Measurements from ENCODE around the gene UGT1A6. TPM values are rescaled to one million over a fixed set of nuclear protein-coding genes. Genes with fewer than 3 reads are reported as not detected.

UGT1A6 gene
- total RNA-seq, 5 donors from 2014 or later (not counting 1 experiment from before 2014, with no cell fraction given): 0.32 TPM; not detected in 4

GRCh38 chr2:233793465-233794127 lies 100.9 kb downstream of the UGT1A6 start:
- CTCF ChIA-PET: no interaction called here
- no peak overlapping the region for H3K4me3 Mint-ChIP-seq
- Histone ChIP-seq H3K27me3 (replicated peaks in 1 of 2; ENCODE audit: control insufficient read depth in 2 of 2, extremely low read depth in 1 of 2, insufficient read depth in 2 of 2, low read length in 1 of 2) (peaks cover 0 to 10% of the 10 kb centered on the region in 2 experiments), H3K4me1 (ENCODE audit: control insufficient read depth in 1 of 2, extremely low read depth in 1 of 2, insufficient read depth in 2 of 2, low read length in 2 of 2) (no peaks in the 10 kb centered on the region), H3K9me3 (no peaks in the 10 kb centered on the region), H3K27ac (ENCODE audit: low read length) (no peak overlapping the region), H3K4me3 (ENCODE audit: control insufficient read depth in 1 of 2, extremely low read depth in 1 of 2, low read length in 1 of 2) (no peak overlapping the region), H3K36me3 (ENCODE audit: control insufficient read depth in 2 of 2, extremely low read depth in 1 of 2, insufficient read depth in 1 of 2, low read length in 1 of 2) (no peaks in the 10 kb centered on the region)
- ATAC-seq (replicated peaks in 1 of 4): no peak
- H3K36me3 Mint-ChIP-seq: no peaks in the 10 kb centered on the region
- H3K4me1 Mint-ChIP-seq: no peaks in the 10 kb centered on the region
- H3K27me3 Mint-ChIP-seq: peaks cover 3 to 6% of the 10 kb centered on the region in 2 donors
- no peak for DNase-seq
- no peak overlapping the region for H3K27ac Mint-ChIP-seq
- H3K9me3 Mint-ChIP-seq: no peaks in the 10 kb centered on the region
- 80% methylated on average over 11 of the region's 18 CpGs for WGBS (ENCODE audit: insufficient coverage)
- POLR2A ChIA-PET: no interaction called here

GRCh38 chr2:233794128-233794658 lies 101.5 kb downstream of the UGT1A6 start:
- POLR2A ChIA-PET: no interaction called here
- no peak for ATAC-seq (replicated peaks in 1 of 4)
- H3K9me3 Mint-ChIP-seq: no peaks in the 10 kb centered on the region
- no peak for DNase-seq
- WGBS (ENCODE audit: insufficient coverage): 80% methylated on average over 17 of the region's 17 CpGs
- Histone ChIP-seq H3K9me3 (no peaks in the 10 kb centered on the region), H3K4me3 (ENCODE audit: control insufficient read depth in 1 of 2, extremely low read depth in 1 of 2, low read length in 1 of 2) (no peak overlapping the region), H3K4me1 (ENCODE audit: control insufficient read depth in 1 of 2, extremely low read depth in 1 of 2, insufficient read depth in 2 of 2, low read length in 2 of 2) (no peaks in the 10 kb centered on the region), H3K36me3 (ENCODE audit: control insufficient read depth in 2 of 2, extremely low read depth in 1 of 2, insufficient read depth in 1 of 2, low read length in 1 of 2) (no peaks in the 10 kb centered on the region), H3K27ac (ENCODE audit: low read length) (no peak overlapping the region), H3K27me3 (replicated peaks in 1 of 2; ENCODE audit: control insufficient read depth in 2 of 2, extremely low read depth in 1 of 2, insufficient read depth in 2 of 2, low read length in 1 of 2) (peaks cover 0 to 14% of the 10 kb centered on the region in 2 experiments)
- no peak overlapping the region for H3K27ac Mint-ChIP-seq
- no peaks in the 10 kb centered on the region for H3K36me3 Mint-ChIP-seq
- no peaks in the 10 kb centered on the region for H3K4me1 Mint-ChIP-seq
- CTCF ChIA-PET: no interaction called here
- peaks cover 3 to 6% of the 10 kb centered on the region in 2 donors for H3K27me3 Mint-ChIP-seq
- no peak overlapping the region for H3K4me3 Mint-ChIP-seq

GRCh38 chr2:233795735-233796171 lies 103.1 kb downstream of the UGT1A6 start:
- no peaks in the 10 kb centered on the region for H3K4me1 ChIP-seq (ENCODE audit: control insufficient read depth in 1 of 2, extremely low read depth in 1 of 2, insufficient read depth in 2 of 2, low read length in 2 of 2)
- Mint-ChIP-seq H3K4me3 (no peak overlapping the region), H3K27ac (no peak overlapping the region), H3K4me1 (no peaks in the 10 kb centered on the region), H3K27me3 (peaks cover 3 to 6% of the 10 kb centered on the region in 2 donors), H3K36me3 (no peaks in the 10 kb centered on the region), H3K9me3 (peaks cover 0 to 5% (median 0%) of the 10 kb centered on the region in 3 donors)
- H3K27ac ChIP-seq (ENCODE audit: low read length): no peak overlapping the region
- ChIA-PET CTCF (no interaction called here), POLR2A (interaction anchor here in 1 of 2 donors (0.5 kb wide), 1 partner anchor 190 kb away, joined by 3 read pairs; no protein-coding TSS in a partner anchor)
- WGBS (ENCODE audit: insufficient coverage): 85% methylated on average over 13 of the region's 13 CpGs
- no peaks in the 10 kb centered on the region for H3K9me3 ChIP-seq
- H3K27me3 ChIP-seq (replicated peaks in 1 of 2; ENCODE audit: control insufficient read depth in 2 of 2, extremely low read depth in 1 of 2, insufficient read depth in 2 of 2, low read length in 1 of 2): peaks cover 0 to 17% of the 10 kb centered on the region in 2 experiments
- no peak overlapping the region for H3K4me3 ChIP-seq (ENCODE audit: control insufficient read depth in 1 of 2, extremely low read depth in 1 of 2, low read length in 1 of 2)
- peak in 1 of 35 experiments; percentile 9 for DNase-seq
- no peak for ATAC-seq (replicated peaks in 1 of 4)
- H3K36me3 ChIP-seq (ENCODE audit: control insufficient read depth in 2 of 2, extremely low read depth in 1 of 2, insufficient read depth in 1 of 2, low read length in 1 of 2): no peaks in the 10 kb centered on the region

- Mint-ChIP-seq H3K36me3 (no peaks in the 10 kb centered on the region), H3K27ac (no peak overlapping the region), H3K27me3 (peaks cover 3 to 6% of the 10 kb centered on the region in 2 donors), H3K9me3 (peaks cover 0 to 5% (median 0%) of the 10 kb centered on the region in 3 donors), H3K4me1 (no peaks in the 10 kb centered on the region), H3K4me3 (no peak overlapping the region)
- no peaks in the 10 kb centered on the region for H3K9me3 ChIP-seq
- no peak overlapping the region for H3K27ac ChIP-seq (ENCODE audit: low read length)
- H3K4me3 ChIP-seq (ENCODE audit: control insufficient read depth in 1 of 2, extremely low read depth in 1 of 2, low read length in 1 of 2): no peak overlapping the region
- no peak for DNase-seq
- CTCF ChIA-PET: no interaction called here
- no peaks in the 10 kb centered on the region for H3K36me3 ChIP-seq (ENCODE audit: control insufficient read depth in 2 of 2, extremely low read depth in 1 of 2, insufficient read depth in 1 of 2, low read length in 1 of 2)
- POLR2A ChIA-PET: interaction anchor here in 1 of 2 donors (0.5 kb wide), 1 partner anchor 189 kb away, joined by 3 read pairs; no protein-coding TSS in a partner anchor
- peaks cover 0 to 17% of the 10 kb centered on the region in 2 experiments for H3K27me3 ChIP-seq (replicated peaks in 1 of 2; ENCODE audit: control insufficient read depth in 2 of 2, extremely low read depth in 1 of 2, insufficient read depth in 2 of 2, low read length in 1 of 2)
- ATAC-seq (replicated peaks in 1 of 4): no peak
- no peaks in the 10 kb centered on the region for H3K4me1 ChIP-seq (ENCODE audit: control insufficient read depth in 1 of 2, extremely low read depth in 1 of 2, insufficient read depth in 2 of 2, low read length in 2 of 2)
- 92% methylated on average over 3 of the region's 9 CpGs for WGBS (ENCODE audit: insufficient coverage)
Observed at GRCh38 chr2:233796254-233796653, 103.6 kb downstream of the UGT1A6 start.

GRCh38 chr2:233798335-233799086 lies 105.8 kb downstream of the UGT1A6 start:
- WGBS (ENCODE audit: insufficient coverage): 75% methylated on average over 11 of the region's 14 CpGs

GRCh38 chr2:233799087-233799665 lies 106.5 kb downstream of the UGT1A6 start:
- 42% methylated on average over 6 of the region's 7 CpGs for WGBS (ENCODE audit: insufficient coverage)
- no peak overlapping the region for H3K4me3 Mint-ChIP-seq
- DNase-seq: peak in 1 of 35 experiments; percentile 21
- ATAC-seq (replicated peaks in 1 of 4): no peak
- Histone ChIP-seq H3K27me3 (replicated peaks in 1 of 2; ENCODE audit: control insufficient read depth in 2 of 2, extremely low read depth in 1 of 2, insufficient read depth in 2 of 2, low read length in 1 of 2) (peaks cover 0 to 34% of the 10 kb centered on the region in 2 experiments), H3K4me3 (ENCODE audit: control insufficient read depth in 1 of 2, extremely low read depth in 1 of 2, low read length in 1 of 2) (no peak overlapping the region), H3K4me1 (ENCODE audit: control insufficient read depth in 1 of 2, extremely low read depth in 1 of 2, insufficient read depth in 2 of 2, low read length in 2 of 2) (no peaks in the 10 kb centered on the region), H3K36me3 (ENCODE audit: control insufficient read depth in 2 of 2, extremely low read depth in 1 of 2, insufficient read depth in 1 of 2, low read length in 1 of 2) (no peaks in the 10 kb centered on the region), H3K9me3 (no peaks in the 10 kb centered on the region), H3K27ac (ENCODE audit: low read length) (no peak overlapping the region)
- ChIA-PET POLR2A (interaction anchor here in 1 of 2 donors (0.8 kb wide), 1 partner anchor 29 kb away, joined by 3 read pairs; no protein-coding TSS in a partner anchor), CTCF (no interaction called here)
- no peaks in the 10 kb centered on the region for H3K36me3 Mint-ChIP-seq
- peaks cover 0 to 5% (median 0%) of the 10 kb centered on the region in 3 donors for H3K9me3 Mint-ChIP-seq
- H3K27me3 Mint-ChIP-seq: peaks cover 9 to 20% of the 10 kb centered on the region in 2 donors
- H3K4me1 Mint-ChIP-seq: no peaks in the 10 kb centered on the region
- H3K27ac Mint-ChIP-seq: no peak overlapping the region

More at GRCh38 chr2:233798335-233799086, 105.8 kb downstream of the UGT1A6 start:
- Histone ChIP-seq H3K4me3 (ENCODE audit: control insufficient read depth in 1 of 2, extremely low read depth in 1 of 2, low read length in 1 of 2) (no peak overlapping the region), H3K27ac (ENCODE audit: low read length) (no peak overlapping the region), H3K4me1 (ENCODE audit: control insufficient read depth in 1 of 2, extremely low read depth in 1 of 2, insufficient read depth in 2 of 2, low read length in 2 of 2) (no peaks in the 10 kb centered on the region), H3K36me3 (ENCODE audit: control insufficient read depth in 2 of 2, extremely low read depth in 1 of 2, insufficient read depth in 1 of 2, low read length in 1 of 2) (no peaks in the 10 kb centered on the region), H3K9me3 (no peaks in the 10 kb centered on the region), H3K27me3 (replicated peaks in 1 of 2; ENCODE audit: control insufficient read depth in 2 of 2, extremely low read depth in 1 of 2, insufficient read depth in 2 of 2, low read length in 1 of 2) (peaks cover 0 to 29% of the 10 kb centered on the region in 2 experiments)
- ChIA-PET CTCF (no interaction called here), POLR2A (no interaction called here)
- Mint-ChIP-seq H3K4me3 (no peak overlapping the region), H3K27ac (no peak overlapping the region), H3K9me3 (peaks cover 0 to 5% (median 0%) of the 10 kb centered on the region in 3 donors), H3K4me1 (no peaks in the 10 kb centered on the region), H3K36me3 (no peaks in the 10 kb centered on the region), H3K27me3 (peaks cover 9 to 16% of the 10 kb centered on the region in 2 donors)
- DNase-seq (peak in 2 of 35 experiments; percentile 0 to 7), ATAC-seq (replicated peaks in 1 of 4) (no peak)

All from T-cell (primary cell).